ENCODE measurements around the gene GCNT3.
"Not testable (repeated sequence)": the region's sequence is repeated elsewhere in the genome, so short reads cannot be mapped to it uniquely, and the experiment has no call there.

Gene GCNT3

DNA sequence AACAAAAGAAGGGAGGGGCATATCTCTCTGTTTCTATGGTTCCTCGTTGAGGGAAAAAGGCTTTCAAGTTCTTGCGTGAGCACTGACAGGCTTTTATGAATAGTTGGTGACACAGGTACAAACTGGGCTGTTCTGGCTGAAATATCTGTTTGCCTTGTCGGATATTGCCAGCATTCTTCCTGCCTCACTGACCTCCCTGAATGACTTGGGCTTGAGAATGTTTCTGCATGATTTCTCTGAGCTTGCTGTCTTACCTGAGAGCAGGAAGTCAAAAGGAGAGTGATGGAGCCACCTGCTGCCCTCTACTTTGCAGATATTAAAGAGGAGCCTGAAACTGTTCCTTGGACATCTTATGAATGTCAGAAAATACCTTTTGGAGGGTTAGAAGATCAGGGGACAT, 4.8 kb downstream of the GCNT3 start:
- no peak for DNase-seq (ENCODE audit: low read depth)

GRCh38 chr15:59618406-59618805, 6.8 kb downstream of the GCNT3 start:
- no peak for DNase-seq (ENCODE audit: low read depth)

- DNase-seq (ENCODE audit: low read depth): peak; percentile 12
These were observed 10.7 kb downstream of the GCNT3 start for GRCh38 chr15:59622289-59622688.

- DNase-seq (ENCODE audit: low read depth): no peak
These were observed 21.1 kb downstream of the GCNT3 start for GRCh38 chr15:59632714-59633113.

DNA sequence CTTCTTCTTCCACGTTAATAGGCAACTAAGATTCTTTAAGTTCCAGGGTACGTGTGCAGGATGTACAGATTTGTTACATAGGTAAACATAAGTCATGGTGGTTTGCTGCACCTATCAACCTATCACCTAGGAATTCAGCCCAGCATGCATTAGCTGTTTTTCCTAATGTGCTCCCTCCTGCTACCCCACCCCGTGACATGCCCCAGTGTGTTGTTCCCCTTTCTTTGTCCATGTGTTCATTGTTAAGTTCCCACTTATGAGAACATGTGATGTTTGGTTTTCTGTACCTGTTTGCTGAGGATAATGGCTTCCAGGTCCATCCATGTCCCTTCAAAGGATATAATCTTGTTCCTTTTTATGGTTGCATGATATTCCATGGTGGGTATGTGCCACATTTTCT, 24.6 kb downstream of the GCNT3 start:
- no peak for DNase-seq (ENCODE audit: low read depth)

- not testable (repeated sequence) for DNase-seq (ENCODE audit: low read depth)
These were observed 25.9 kb downstream of the GCNT3 start for GRCh38 chr15:59637507-59637906.

- DNase-seq (ENCODE audit: low read depth): no peak
These were observed 30.8 kb downstream of the GCNT3 start for GRCh38 chr15:59642351-59642750.

DNA sequence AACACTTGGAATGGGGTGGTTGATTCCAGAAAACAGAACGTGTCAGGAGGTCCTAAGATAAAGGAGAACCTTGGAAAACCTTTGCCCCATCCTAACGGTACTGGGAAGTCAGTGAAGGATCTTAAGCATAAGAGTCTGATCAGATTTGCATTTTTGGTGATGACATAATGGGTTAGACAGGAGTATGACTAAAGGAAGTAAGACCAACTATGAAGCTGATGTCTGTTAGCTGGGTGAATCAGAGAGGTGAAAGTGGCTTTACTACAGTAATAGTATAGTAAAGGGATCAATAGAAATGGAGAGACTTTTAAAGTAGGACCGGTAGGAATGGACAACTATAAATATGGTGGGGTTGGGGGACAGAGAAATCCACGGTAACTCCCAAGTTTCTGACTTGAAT, 33.2 kb downstream of the GCNT3 start:
- no peak for DNase-seq (ENCODE audit: low read depth)

DNA sequence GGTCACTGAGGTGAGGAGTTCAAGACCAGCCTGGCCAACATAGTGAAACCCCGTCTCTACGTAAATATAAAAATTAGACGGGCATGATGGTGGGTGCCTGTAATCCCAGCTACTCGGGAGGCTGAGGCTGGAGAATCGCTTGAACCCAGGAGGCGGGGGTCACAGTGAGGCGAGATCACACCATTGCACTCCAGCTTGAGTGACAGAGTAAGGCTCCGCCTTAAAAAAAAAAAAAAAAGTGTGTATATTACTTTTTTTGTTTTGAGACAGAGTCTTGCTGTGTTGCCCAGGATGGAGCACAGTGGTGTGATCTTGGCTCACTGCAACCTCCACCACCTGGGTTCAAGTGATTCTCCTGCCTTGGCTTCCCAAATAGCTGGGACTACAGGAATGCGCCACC, 34.2 kb downstream of the GCNT3 start:
- not testable (repeated sequence) for DNase-seq (ENCODE audit: low read depth)

DNA sequence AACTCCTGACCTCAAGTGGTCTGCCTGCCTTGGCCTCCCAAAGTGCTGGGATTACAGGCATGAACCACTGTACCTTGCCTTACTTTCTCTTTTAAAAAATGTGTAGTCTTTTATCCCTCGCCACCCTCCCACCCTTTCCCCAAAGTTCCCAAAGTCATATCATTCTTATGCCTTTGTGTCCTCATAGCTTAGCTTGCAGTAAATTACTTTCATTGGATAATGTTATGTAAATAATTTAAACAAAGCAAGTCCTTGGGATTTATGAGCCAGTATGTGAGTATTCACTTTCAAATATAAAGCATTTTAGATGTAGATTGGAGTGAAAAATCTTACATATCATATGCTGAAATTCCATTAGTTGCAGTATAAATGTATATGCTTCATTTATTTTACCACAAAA, 34.7 kb downstream of the GCNT3 start:
- DNase-seq (ENCODE audit: low read depth): no peak

GRCh38 chr15:59647085-59647484, 35.5 kb downstream of the GCNT3 start:
- no peak for DNase-seq (ENCODE audit: low read depth)

- no peak for DNase-seq (ENCODE audit: low read depth)
These were observed 38.0 kb downstream of the GCNT3 start for GRCh38 chr15:59649603-59650002.

- DNase-seq (ENCODE audit: low read depth): no peak
These were observed 42.5 kb downstream of the GCNT3 start for GRCh38 chr15:59654046-59654445.

GRCh38 chr15:59656897-59657634, 45.5 kb downstream of the GCNT3 start, which contains the start of gene GTF2A2:
TSS of gene GTF2A2 (minus strand) at chr15:59657515. CDS start at chr15:59652277, 5,238 bp downstream.
- DNase-seq (ENCODE audit: low read depth): peak; percentile 91

- no peak for DNase-seq (ENCODE audit: low read depth)
These were observed 46.1 kb downstream of the GCNT3 start for GRCh38 chr15:59657635-59658125.

- no peak for DNase-seq (ENCODE audit: low read depth)
These were observed 47.8 kb downstream of the GCNT3 start for GRCh38 chr15:59659366-59659765.

GRCh38 chr15:59662260-59662659, 50.7 kb downstream of the GCNT3 start:
- DNase-seq (ENCODE audit: low read depth): peak; percentile 82

DNA sequence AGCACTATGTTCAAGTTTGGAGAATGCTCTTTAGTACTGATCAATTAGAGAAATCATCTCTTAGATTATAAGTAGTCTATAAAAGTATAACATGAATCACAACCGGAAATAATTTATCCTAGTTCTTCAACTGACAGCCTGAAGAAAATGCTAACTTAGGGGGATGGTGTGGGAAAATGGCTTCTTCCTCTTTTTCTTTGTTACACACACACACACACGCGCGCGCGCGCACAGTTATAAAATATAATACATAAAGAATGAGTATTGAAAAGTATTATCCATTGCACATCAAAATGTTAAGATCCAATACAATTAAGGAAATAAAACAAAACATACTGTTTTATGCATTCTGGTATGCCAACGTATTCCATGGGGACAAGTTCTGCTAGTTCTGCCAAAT, 57.0 kb downstream of the GCNT3 start:
- peak; percentile 23 for DNase-seq (ENCODE audit: low read depth)

All from fibroblast of gingiva (primary cell).